Keratinocyte (primary cell): ENCODE data around the gene SLC39A13. TPM values are rescaled to one million over a fixed set of nuclear protein-coding genes. Genes with fewer than 3 reads are reported as not detected.

Source experiments
- DNase-seq: peaks from one replicate; pipeline ENCODE4 v3.0.0-alpha.2; 2011; ENCODE audit warnings: low read depth, missing footprints, low spot score
- FAIRE-seq: peaks from 2 replicates; lab custom pipeline; 2011; peaks lifted over from hg19 to GRCh38; lab: Jason Lieb, UNC
- H2AFZ ChIP-seq: 2 replicates; pipeline ENCODE4 v1.6.0; 2012; ENCODE audit warnings: low read length, control low read depth, inconsistent platforms; ENCODE audit not compliant: control insufficient read depth
- H3K27ac ChIP-seq: 2 replicates; pipeline ENCODE4 v1.5.1; 2011; ENCODE audit warnings: low read length; ENCODE audit not compliant: control insufficient read depth, insufficient read depth
- H3K27me3 ChIP-seq: 3 replicates; pipeline ENCODE4 v1.6.0; 2011; ENCODE audit warnings: low read length; ENCODE audit not compliant: control insufficient read depth, insufficient read depth; ENCODE audit errors: extremely low read depth
- H3K36me3 ChIP-seq, 2 experiments: 2 replicates in 1 of 2; 3 replicates in 1 of 2; pipeline ENCODE4 v1.5.1; 2011; ENCODE audit warnings: low read length in 2 of 2, mild to moderate bottlenecking in 1 of 2; ENCODE audit not compliant: control insufficient read depth in 2 of 2, insufficient read depth in 2 of 2; ENCODE audit errors: extremely low read depth in 1 of 2
- H3K4me1 ChIP-seq: 3 replicates; pipeline ENCODE4 v1.5.1; 2011; ENCODE audit warnings: low read length; ENCODE audit not compliant: control insufficient read depth, insufficient read depth; ENCODE audit errors: extremely low read depth
- H3K4me2 ChIP-seq: 3 replicates; pipeline ENCODE4 v1.6.0; 2011; ENCODE audit warnings: low read depth, low read length; ENCODE audit not compliant: control insufficient read depth, insufficient read depth; ENCODE audit errors: extremely low read depth
- H3K4me3 ChIP-seq, 3 experiments: fragments of 200-600 bp in 1 of 3; sonication (generic) in 1 of 3; 2 replicates in 2 of 3; 3 replicates in 1 of 3; pipeline ENCODE4 v1.5.1; 2011 to 2016; ENCODE audit warnings: low read length in 3 of 3, mild to moderate bottlenecking in 3 of 3, control low read depth in 2 of 3, inconsistent platforms in 1 of 3, low read depth in 1 of 3, mixed read lengths in 1 of 3, mixed run types in 1 of 3, moderate library complexity in 1 of 3; ENCODE audit not compliant: control insufficient read depth in 2 of 3, insufficient read depth in 2 of 3; ENCODE audit errors: extremely low read depth in 1 of 3
- H3K79me2 ChIP-seq: 2 replicates; pipeline ENCODE4 v1.6.0; 2012; ENCODE audit warnings: low read length; ENCODE audit not compliant: control insufficient read depth, insufficient read depth
- H3K9ac ChIP-seq: 3 replicates; pipeline ENCODE4 v1.6.0; 2011; ENCODE audit warnings: low read length; ENCODE audit not compliant: control insufficient read depth, insufficient read depth; ENCODE audit errors: extremely low read depth
- H3K9me1 ChIP-seq: 3 replicates; pipeline ENCODE4 v1.6.0; 2011; ENCODE audit warnings: low read length; ENCODE audit not compliant: control insufficient read depth, insufficient read depth; ENCODE audit errors: extremely low read depth
- H3K9me3 ChIP-seq: 2 replicates; pipeline ENCODE4 v1.5.1; 2012; ENCODE audit warnings: low read depth, low read length; ENCODE audit not compliant: control insufficient read depth
- H4K20me1 ChIP-seq: 3 replicates; pipeline ENCODE4 v1.6.0; 2011; ENCODE audit warnings: low read length; ENCODE audit not compliant: control insufficient read depth, insufficient read depth; ENCODE audit errors: extremely low read depth
- CTCF ChIP-seq, 3 experiments: IDR thresholded peaks in 1 of 3; conservative IDR thresholded peaks in 1 of 3; optimal IDR thresholded peaks in 1 of 3; 2 replicates in 2 of 3; 3 replicates in 1 of 3; pipeline versions ENCODE3 to v1.5.1; 2011; ENCODE audit warnings: low read length in 3 of 3, mild to moderate bottlenecking in 3 of 3, moderate library complexity in 2 of 3, control low read depth in 1 of 3, inconsistent platforms in 1 of 3; ENCODE audit not compliant: insufficient read depth in 2 of 3; ENCODE audit errors: extremely low read depth in 1 of 3
- EZH2 ChIP-seq: IDR thresholded peaks from one replicate; pipeline ENCODE4 v1.6.1; 2012; ENCODE audit warnings: inconsistent platforms, mild to moderate bottlenecking, low read length, moderate library complexity
- dilution Hi-C: fragments of 300-500 bp; cut with MboI; formaldehyde crosslinking; loops from one replicate; pipeline ENCODE4 v1.7.0; 2020; ENCODE audit warnings: low sequenced_read_pairs; ENCODE audit not compliant: extremely low pct_ligation_motif_present
- polyA plus RNA-seq, 5 experiments: library from polyadenylated mRNA; depleted of rRNA in 3 of 5; stranded (reverse) in 3 of 5; stranded (forward) in 1 of 5; unstranded in 1 of 5; fragments of >200 nt; gene quantifications; 1 replicate in 1 of 5; 2 replicates in 3 of 5; 3 replicates in 1 of 5; pipeline versions ENCODE4 v1.2.1 to v1.2.3, GENCODE V29; 2011 to 2012; ENCODE audit warnings: missing spikeins in 2 of 5, low read depth in 1 of 5, low replicate concordance in 1 of 5

The SLC39A13 gene
- polyA plus RNA-seq, 1 donor (not counting 4 experiments of a cell fraction or from before 2014, with no cell fraction given) = 35.3 TPM

GRCh38 chr11:47398551-47398950 is 9.8 kb upstream of the SLC39A13 start:
- no peak for TF ChIP-seq CTCF (optimal IDR thresholded peaks at IDR 0.05 in 1 of 3, IDR thresholded peaks at IDR 0.05 in 1 of 3, conservative IDR thresholded peaks at IDR 0.05 in 1 of 3; ENCODE audit: extremely low read depth in 1 of 3, insufficient read depth in 2 of 3, low read length in 3 of 3)
- TF ChIP-seq EZH2 = no peak
- Histone ChIP-seq H3K27ac (no peak overlapping the region), H2AFZ (no peak overlapping the region), H3K9me1 (no peaks in the 10 kb centered on the region), H3K4me1 (peaks cover 21% of the 10 kb centered on the region), H4K20me1 (no peaks in the 10 kb centered on the region), H3K27me3 (no peaks in the 10 kb centered on the region), H3K4me2 (peak overlapping the region; percentile 10), H3K9ac (no peak overlapping the region), H3K4me3 (no peak overlapping the region), H3K36me3 (no peaks in the 10 kb centered on the region), H3K79me2 (no peaks in the 10 kb centered on the region), H3K9me3 (no peaks in the 10 kb centered on the region)
- dilution Hi-C loops = no loop called here
- DNase-seq = no peak
- no peak for FAIRE-seq

GRCh38 chr11:47399860-47400767 is 8.3 kb upstream of the SLC39A13 start:
- no peak for FAIRE-seq

More at GRCh38 chr11:47399860-47400767, 8.3 kb upstream of the SLC39A13 start:
- Histone ChIP-seq H3K4me3 (peak overlapping the region; percentile 21 to 56 (median 38)), H3K79me2 (no peaks in the 10 kb centered on the region), H3K4me1 (peaks cover 21% of the 10 kb centered on the region), H3K9ac (peak overlapping the region; percentile 46), H3K9me1 (no peaks in the 10 kb centered on the region), H3K27me3 (no peaks in the 10 kb centered on the region), H3K27ac (no peak overlapping the region), H3K36me3 (no peaks in the 10 kb centered on the region), H4K20me1 (no peaks in the 10 kb centered on the region), H3K4me2 (peak overlapping the region; percentile 77), H2AFZ (peak overlapping the region; percentile 82), H3K9me3 (no peaks in the 10 kb centered on the region)
- no peak for DNase-seq
- dilution Hi-C loops = no loop called here
- TF ChIP-seq CTCF (optimal IDR thresholded peaks at IDR 0.05 in 1 of 3, IDR thresholded peaks at IDR 0.05 in 1 of 3, conservative IDR thresholded peaks at IDR 0.05 in 1 of 3; ENCODE audit: extremely low read depth in 1 of 3, insufficient read depth in 2 of 3, low read length in 3 of 3) = no peak
- TF ChIP-seq EZH2 = no peak
